GM12891 (cell line): ENCODE measurements around the gene RMRP.

ENCODE experiments used
- DNase-seq: peaks from one replicate; pipeline ENCODE4 v3.0.0; 2011; ENCODE audit warnings: low spot score; ENCODE audit not compliant: insufficient read length
- FAIRE-seq: peaks from 2 replicates; lab custom pipeline; 2011; peaks lifted over from hg19 to GRCh38; lab: Jason Lieb, UNC
- PAX5 ChIP-seq: IDR thresholded peaks from 2 replicates; pipeline ENCODE4 v1.6.1; 2011; ENCODE audit warnings: low read length, moderate library complexity, mild to moderate bottlenecking; ENCODE audit not compliant: insufficient read depth, severe bottlenecking
- POLR2A ChIP-seq: IDR thresholded peaks from 2 replicates; pipeline ENCODE4 v1.6.1; 2011; ENCODE audit warnings: low read depth, low read length, control low read depth
- POLR2AphosphoS5 ChIP-seq: IDR thresholded peaks from 2 replicates; pipeline ENCODE4 v1.6.1; 2011; ENCODE audit warnings: low read depth, low read length, control low read depth
- POU2F2 ChIP-seq: IDR thresholded peaks from 2 replicates; pipeline ENCODE4 v1.6.1; 2011; ENCODE audit warnings: low read depth, mild to moderate bottlenecking, control low read depth, low read length, moderate library complexity
- SPI1 ChIP-seq: IDR thresholded peaks from 2 replicates; pipeline ENCODE4 v1.6.1; 2011; ENCODE audit warnings: low read depth, low read length, control low read depth
- TAF1 ChIP-seq: IDR thresholded peaks from 2 replicates; pipeline ENCODE4 v1.6.1; 2011; ENCODE audit warnings: low read depth, low read length, control low read depth

The RMRP gene

DNA sequence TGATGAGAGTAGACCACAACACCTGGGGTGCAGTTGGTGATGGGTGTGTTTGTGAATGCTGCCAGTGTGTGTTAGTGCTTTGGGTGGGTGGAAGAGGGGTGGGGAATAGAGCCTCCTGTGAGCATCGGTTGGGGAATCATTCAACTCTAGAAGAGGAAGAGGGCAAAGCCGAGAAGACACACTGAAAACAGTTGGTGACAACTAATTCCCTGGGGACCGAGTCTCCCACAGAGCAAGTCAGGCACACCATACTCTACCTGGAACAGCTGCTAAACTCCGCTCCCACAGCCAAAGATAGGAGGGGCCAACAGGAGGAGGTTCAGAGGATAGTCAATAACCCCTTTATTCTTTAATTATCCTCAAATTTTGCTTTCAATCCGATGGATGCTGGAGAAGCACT lies 8.7 kb upstream of the RMRP start:
- FAIRE-seq, result no peak
- TF ChIP-seq POU2F2 (no peak), POLR2A (no peak), SPI1 (no peak), PAX5 (no peak), TAF1 (no peak), POLR2AphosphoS5 (no peak)
- DNase-seq, result no peak

DNA sequence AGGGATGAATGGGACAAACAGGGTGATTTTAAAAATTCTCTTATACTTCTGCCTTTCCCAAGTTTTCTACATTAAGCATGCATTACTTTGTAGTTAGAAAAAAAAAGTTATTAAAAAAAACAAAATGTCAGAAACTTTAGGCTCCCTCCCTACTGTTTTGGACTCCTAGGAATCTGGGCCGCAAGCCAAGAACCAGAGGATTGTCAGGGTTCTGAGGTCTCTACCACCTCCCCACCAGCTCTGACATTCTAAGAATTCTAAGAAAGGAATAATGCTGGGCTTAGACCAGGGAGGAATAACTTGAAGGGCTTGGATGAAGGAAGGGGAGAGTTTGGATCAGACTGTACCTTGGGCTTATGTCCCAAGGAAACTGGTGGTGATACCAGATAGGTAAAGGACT lies 8.2 kb upstream of the RMRP start:
- FAIRE-seq, result no peak

DNA sequence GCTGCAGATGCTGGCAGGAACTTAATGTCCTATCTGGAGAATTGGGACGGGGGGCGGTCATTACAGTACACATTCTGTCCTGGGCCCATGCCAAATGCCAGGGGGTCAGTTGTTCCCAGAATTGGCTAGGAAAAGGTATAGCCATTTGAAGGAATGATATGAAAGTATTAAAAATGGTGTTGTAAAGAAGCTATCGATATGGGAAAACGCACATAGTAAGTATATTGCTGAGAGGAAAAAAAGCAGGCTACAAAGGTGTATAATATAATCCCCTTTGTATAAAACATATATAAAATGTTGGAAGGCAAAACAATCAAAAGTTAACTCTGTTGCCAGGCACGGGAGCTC lies 7.6 kb upstream of the RMRP start:
- DNase-seq (no peak), FAIRE-seq (no peak)
- TF ChIP-seq POU2F2, result no peak
- TF ChIP-seq SPI1, result no peak
- no peak for TF ChIP-seq POLR2A
- no peak for TF ChIP-seq POLR2AphosphoS5
- no peak for TF ChIP-seq PAX5
- no peak for TF ChIP-seq TAF1

More for the DNA sequence above, 8.2 kb upstream of the RMRP start:
- TF ChIP-seq TAF1 (no peak), POLR2A (no peak), SPI1 (no peak), POLR2AphosphoS5 (no peak), PAX5 (no peak), POU2F2 (no peak)
- DNase-seq, result no peak

DNA sequence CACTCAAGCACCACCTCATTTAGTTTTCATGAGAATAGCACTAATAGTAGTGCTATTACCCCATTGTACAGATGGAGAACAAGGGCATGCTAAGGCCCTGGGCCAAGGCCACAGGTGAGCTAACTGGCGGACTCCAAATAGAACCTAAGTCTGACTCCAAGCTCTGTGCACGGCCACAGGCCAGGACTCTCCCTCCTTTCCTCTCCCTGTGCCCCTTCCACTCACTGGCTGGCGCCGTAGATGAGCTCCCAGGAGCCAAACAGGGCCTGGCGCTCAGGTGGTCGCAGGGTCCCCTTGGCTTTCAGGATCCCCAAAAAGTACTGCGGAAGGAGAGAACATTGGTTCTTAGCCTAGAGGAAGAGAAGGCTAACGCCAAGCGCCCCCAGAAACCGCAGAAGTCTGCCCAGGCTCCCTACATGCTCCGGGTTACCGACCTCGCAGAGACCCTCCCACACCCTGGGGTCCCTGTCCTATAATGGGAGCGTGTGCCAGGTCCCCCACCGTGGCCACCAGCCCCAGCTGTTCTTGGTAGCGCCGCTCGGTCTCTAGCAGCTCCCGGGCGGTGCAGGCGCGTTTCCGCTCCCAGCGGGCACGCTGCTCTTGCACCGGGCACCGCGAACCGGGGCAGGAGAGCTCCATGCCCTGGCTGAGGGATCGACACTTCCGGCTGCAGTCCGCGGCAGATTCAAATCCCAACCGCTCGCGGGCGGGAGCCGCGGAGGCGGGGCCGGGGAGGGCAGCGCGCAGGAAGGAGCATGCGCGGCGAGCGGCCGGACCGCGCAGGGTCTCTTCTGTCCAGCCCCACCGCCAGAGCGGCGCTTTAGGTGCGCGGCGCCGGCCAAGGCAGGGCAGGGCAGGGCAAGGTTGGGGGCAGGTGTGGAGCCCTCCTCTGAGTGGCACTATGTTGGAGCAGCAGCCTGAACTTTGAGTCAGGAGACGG lies 7.0 kb upstream of the RMRP start, which contains the start of gene ARHGEF39:
Gene ARHGEF39, minus strand, starts transcription at position 665 of the 940 bp plus-strand sequence. Its CDS starts 26 bp downstream, at position 639.
- DNase-seq (peak; percentile 89), FAIRE-seq (peak; percentile 97)

DNA sequence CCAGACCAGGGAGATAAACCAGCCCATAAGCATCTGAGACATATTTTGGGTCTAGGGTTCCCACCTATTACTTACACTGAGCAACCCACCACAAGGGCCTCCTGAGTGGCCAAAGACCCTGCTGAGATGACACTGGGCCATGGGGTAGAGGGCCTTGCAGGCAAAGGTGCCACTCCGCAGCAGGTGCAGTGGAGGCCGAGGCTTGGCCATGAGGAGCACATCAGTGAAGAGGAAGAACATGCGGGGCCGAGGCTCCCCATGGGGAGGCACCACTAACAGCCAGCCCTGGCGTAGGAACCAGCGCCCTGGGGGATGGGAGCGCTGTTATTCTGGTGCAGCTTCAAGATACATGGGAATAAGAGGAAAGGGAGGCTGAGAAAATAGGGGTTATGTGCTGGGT lies 4.6 kb upstream of the RMRP start:
- TF ChIP-seq POLR2A, result no peak
- TF ChIP-seq SPI1, result no peak
- TF ChIP-seq POLR2AphosphoS5, result no peak
- no peak for TF ChIP-seq TAF1
- TF ChIP-seq POU2F2, result no peak
- no peak for TF ChIP-seq PAX5
- DNase-seq (no peak), FAIRE-seq (no peak)

More for the DNA sequence above, 7.0 kb upstream of the RMRP start, which contains the start of gene ARHGEF39:
- TF ChIP-seq TAF1, result no peak
- no peak for TF ChIP-seq SPI1
- no peak for TF ChIP-seq POU2F2
- no peak for TF ChIP-seq PAX5
- peak; percentile 26; the same call in 1 of the 2 replicates for TF ChIP-seq POLR2AphosphoS5
- no peak for TF ChIP-seq POLR2A

DNA sequence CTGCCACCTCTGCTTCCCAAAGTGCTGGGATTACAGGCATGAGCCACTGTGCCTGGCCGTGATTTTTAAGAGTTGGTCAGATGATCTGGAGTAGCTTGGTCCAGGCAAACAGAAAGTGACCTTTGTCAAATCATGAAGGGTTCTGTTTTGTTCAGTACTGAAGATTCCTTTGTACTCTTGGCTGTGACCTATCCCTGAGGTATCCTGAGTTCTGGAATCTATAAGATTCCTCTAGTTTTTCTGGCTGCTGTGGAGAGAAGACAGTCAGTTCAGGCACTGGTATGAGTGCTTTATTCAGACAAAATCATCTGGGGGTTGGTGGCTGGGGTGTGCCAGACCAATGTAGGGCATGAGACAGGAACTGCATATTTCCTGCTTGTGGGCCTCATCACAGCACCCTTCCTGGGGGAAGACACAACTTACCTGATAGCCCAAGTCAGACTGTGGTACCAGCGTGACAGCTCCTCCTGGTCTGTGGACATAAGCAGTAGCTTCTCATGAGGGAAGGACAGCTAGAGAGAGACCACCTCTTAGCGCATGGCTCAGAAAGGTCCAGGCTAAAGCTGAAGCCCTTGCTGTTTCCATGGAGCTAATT lies 4.0 kb upstream of the RMRP start:
- TF ChIP-seq TAF1 (no peak), POLR2AphosphoS5 (no peak)
- FAIRE-seq, result no peak
- no peak for DNase-seq

DNA sequence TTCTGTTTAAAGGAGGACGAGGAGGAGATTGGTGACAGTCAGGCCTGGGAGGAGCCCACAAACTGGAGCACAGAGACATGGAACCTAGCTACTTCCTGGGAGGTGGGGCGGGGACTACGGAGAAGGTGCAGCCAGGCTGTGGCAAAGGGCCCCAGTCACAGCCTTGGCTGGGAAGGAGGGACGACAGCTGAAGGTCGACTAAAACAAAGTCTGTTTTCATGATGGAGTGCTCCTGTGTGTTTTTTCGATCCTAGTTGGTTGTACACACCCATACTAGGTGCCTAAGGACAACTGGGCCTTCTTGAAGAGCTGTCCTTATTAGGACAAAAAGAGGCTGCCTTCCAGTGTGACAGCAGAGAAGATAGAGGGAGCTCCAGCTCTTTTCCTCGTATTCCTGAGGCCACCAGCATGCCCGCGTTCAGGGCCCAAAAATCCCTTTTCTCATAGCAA lies 3.2 kb upstream of the RMRP start:
- no peak for FAIRE-seq
- no peak for DNase-seq

DNA sequence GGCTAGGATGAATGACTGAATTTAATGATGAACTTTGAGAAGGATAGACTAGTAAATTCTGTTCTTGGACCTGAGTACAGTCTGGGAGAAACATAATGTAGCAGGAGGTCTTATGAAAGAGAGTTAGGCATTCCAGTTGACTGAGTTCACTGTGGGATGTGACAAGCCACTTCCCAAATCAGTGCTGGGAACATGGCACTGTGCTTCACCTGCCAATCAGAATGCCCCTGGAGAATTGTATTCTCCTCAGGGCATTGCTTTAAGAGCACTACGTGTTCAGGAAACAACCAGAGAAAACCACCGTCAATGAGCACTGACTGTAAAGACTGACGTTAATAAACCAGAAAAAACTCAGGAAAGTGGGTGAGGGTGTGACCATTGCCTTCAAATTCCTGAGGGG lies 1.5 kb upstream of the RMRP start:
- TF ChIP-seq PAX5, result no peak
- TF ChIP-seq TAF1, result no peak
- TF ChIP-seq POU2F2, result no peak
- no peak for DNase-seq
- FAIRE-seq, result peak; percentile 35

More for the DNA sequence above, 3.2 kb upstream of the RMRP start:
- no peak for TF ChIP-seq POLR2A
- TF ChIP-seq POU2F2, result no peak
- no peak for TF ChIP-seq POLR2AphosphoS5
- no peak for TF ChIP-seq TAF1

DNA sequence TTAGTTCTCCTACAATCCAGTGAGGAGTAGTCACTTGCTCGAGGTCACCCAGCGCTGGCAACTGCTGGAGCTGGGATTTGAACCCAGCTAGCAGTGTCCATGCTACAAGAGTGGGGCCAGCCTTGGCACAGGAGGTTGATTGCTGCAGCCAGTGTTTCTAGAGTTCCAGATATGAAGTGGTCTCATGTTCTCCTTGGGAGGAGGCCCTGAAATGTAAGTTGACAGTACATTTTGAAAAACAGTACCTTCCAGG lies 1.1 kb upstream of the RMRP start:
- FAIRE-seq (no peak), DNase-seq (no peak)
- TF ChIP-seq PAX5, result no peak
- no peak for TF ChIP-seq POLR2AphosphoS5
- no peak for TF ChIP-seq SPI1
- TF ChIP-seq POU2F2, result no peak
- no peak for TF ChIP-seq POLR2A
- no peak for TF ChIP-seq TAF1

DNA sequence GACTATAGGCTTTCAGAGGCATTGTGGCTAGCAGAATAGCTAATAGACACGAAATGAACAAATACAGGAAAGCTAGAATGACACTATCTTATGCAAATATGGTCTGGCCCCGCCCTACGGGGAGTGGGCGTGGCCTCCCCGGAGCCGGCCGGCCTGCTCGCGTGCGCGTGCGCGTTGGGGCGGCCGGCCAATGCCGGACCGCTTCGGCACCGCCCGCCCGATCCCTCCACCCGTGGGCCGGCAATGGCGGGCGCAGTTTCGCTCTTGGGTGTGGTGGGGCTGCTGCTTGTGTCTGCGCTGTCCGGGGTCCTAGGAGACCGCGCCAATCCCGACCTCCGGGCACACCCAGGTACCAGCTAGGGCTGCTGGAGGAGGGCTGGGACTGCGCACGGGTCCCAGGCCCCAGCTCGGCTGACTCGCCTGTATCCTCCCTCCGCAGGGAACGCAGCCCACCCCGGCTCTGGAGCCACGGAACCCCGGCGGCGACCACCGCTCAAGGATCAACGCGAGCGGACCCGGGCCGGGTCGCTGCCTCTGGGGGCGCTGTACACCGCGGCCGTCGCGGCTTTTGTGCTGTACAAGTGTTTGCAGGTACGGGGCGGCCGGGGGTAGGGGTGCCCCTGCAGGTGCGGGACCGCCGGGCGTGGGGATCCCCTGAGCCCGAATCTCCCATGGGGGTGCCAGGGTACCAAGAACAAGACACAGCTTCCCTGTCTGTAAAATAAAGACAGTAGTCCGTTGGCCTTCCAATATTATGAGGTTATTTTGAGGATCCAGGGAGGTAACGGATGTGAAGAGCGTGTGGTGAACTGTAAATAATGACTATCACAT lies 533 bp upstream of the RMRP start, which contains the start of gene CCDC107:
Gene CCDC107, plus strand, starts transcription at position 156 of the 831 bp plus-strand sequence. Its CDS starts 88 bp downstream, at position 244.
- peak; percentile 88 for DNase-seq
- peak; percentile 97 for FAIRE-seq
- no peak for TF ChIP-seq SPI1
- TF ChIP-seq POLR2A, result peak; percentile 75
- no peak for TF ChIP-seq PAX5
- 0 out of 2 replicates have a peak, but pooled peaks have one; percentile 25 for TF ChIP-seq TAF1
- peak; percentile 94 for TF ChIP-seq POU2F2
- TF ChIP-seq POLR2AphosphoS5, result no peak
